DOHH2 (cell line): Measurements from ENCODE around the gene ANP32A.

Experiments used
- EZH2phosphoT487 ChIP-seq: fragments of 200-600 bp; sonication (generic); IDR thresholded peaks from 2 replicates; pipeline ENCODE4 v1.6.1; 2017; ENCODE audit warnings: borderline replicate concordance, mild to moderate bottlenecking, antibody characterized with exemption, low read length, moderate library complexity, mixed read lengths
- TF ChIP-seq, protein P1 (sequence below): fragments of 200-600 bp; sonication (generic); IDR thresholded peaks from one replicate; pipeline ENCODE4 v1.5.1; 2014; ENCODE audit warnings: antibody characterized with exemption, mild to moderate bottlenecking, low read depth, low read length; ENCODE audit not compliant: poor library complexity, severe bottlenecking

DNA sequence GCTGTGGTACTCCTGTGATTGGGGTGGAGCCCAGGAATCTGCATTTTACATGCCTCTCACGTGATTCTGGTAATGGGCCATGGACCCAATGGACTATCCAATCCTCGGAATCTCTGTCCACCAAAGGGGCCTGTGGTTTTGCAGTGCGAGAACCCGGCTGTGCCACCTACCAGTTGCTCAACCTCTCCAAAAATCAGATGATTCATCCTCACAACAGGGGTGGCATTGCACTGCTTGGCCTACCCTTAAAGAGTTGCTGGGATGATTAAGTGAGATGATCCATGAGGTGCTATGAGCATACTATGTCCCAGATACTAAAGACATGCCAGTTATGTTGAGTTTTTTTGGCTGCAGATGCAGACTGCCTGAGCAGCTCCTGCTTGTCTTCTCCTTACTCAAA lies 5.1 kb downstream of the ANP32A start:
- TF ChIP-seq, protein P1, sequence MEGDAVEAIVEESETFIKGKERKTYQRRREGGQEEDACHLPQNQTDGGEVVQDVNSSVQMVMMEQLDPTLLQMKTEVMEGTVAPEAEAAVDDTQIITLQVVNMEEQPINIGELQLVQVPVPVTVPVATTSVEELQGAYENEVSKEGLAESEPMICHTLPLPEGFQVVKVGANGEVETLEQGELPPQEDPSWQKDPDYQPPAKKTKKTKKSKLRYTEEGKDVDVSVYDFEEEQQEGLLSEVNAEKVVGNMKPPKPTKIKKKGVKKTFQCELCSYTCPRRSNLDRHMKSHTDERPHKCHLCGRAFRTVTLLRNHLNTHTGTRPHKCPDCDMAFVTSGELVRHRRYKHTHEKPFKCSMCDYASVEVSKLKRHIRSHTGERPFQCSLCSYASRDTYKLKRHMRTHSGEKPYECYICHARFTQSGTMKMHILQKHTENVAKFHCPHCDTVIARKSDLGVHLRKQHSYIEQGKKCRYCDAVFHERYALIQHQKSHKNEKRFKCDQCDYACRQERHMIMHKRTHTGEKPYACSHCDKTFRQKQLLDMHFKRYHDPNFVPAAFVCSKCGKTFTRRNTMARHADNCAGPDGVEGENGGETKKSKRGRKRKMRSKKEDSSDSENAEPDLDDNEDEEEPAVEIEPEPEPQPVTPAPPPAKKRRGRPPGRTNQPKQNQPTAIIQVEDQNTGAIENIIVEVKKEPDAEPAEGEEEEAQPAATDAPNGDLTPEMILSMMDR = no peak
- TF ChIP-seq EZH2phosphoT487 = no peak
